Glutamatergic neuron (in vitro differentiated cells): ENCODE measurements around the gene CARD14. TPM values are rescaled to one million over a fixed set of nuclear protein-coding genes. Genes with fewer than 3 reads are reported as not detected.

ENCODE experiments used
- DNase-seq: peaks from one replicate; pipeline ENCODE4 v3.0.0; 2022
- H3K27ac Mint-ChIP-seq: one replicate; pipeline ENCODE4 v1.8.0; 2020; ENCODE audit warnings: mild to moderate bottlenecking, mixed read lengths, inconsistent platforms; ENCODE audit not compliant: unreplicated experiment
- H3K27me3 Mint-ChIP-seq: one replicate; pipeline ENCODE4 v1.8.0; 2020; ENCODE audit warnings: mild to moderate bottlenecking, moderate library complexity, mixed read lengths, inconsistent platforms; ENCODE audit not compliant: unreplicated experiment
- H3K36me3 Mint-ChIP-seq: one replicate; pipeline ENCODE4 v1.8.0; 2020; ENCODE audit warnings: mild to moderate bottlenecking, mixed read lengths, inconsistent platforms; ENCODE audit not compliant: unreplicated experiment
- H3K4me1 Mint-ChIP-seq: one replicate; pipeline ENCODE4 v1.8.0; 2020; ENCODE audit warnings: mild to moderate bottlenecking, low read depth, mixed read lengths, inconsistent platforms; ENCODE audit not compliant: unreplicated experiment
- H3K4me3 Mint-ChIP-seq: one replicate; pipeline ENCODE4 v1.8.0; 2020; ENCODE audit warnings: mild to moderate bottlenecking, mixed read lengths, inconsistent platforms; ENCODE audit not compliant: unreplicated experiment
- H3K9me3 Mint-ChIP-seq: one replicate; pipeline ENCODE4 v1.8.0; 2020; ENCODE audit warnings: mild to moderate bottlenecking, moderate library complexity, mixed read lengths, inconsistent platforms; ENCODE audit not compliant: unreplicated experiment
- CTCF ChIP-seq: fragments of 200-600 bp; sonication (generic); IDR thresholded peaks from one replicate; pipeline ENCODE4 v1.5.0; 2021; ENCODE audit not compliant: partially characterized antibody, unreplicated experiment
- total RNA-seq: library from RNA; stranded (reverse); fragmentation: NEBNext Ultra II Directional; extraction: Animal tissue kit (Norgen Biotek cat#: 25700); gene quantifications from one replicate; pipeline ENCODE4 v1.2.1, GENCODE V29; 2021; ENCODE audit not compliant: unreplicated experiment

The CARD14 gene
- total RNA-seq, 1 donor from 2014 or later: 1.1 TPM

GRCh38 chr17:80124351-80124981, 45.4 kb upstream of the CARD14 start:
- H3K9me3 Mint-ChIP-seq: peaks cover 4% of the 10 kb centered on the region
- H3K27ac Mint-ChIP-seq: peak overlapping the region; percentile 89
- H3K4me1 Mint-ChIP-seq: peaks cover 21% of the 10 kb centered on the region
- peak; percentile 67 for DNase-seq
- no peaks in the 10 kb centered on the region for H3K36me3 Mint-ChIP-seq
- TF ChIP-seq CTCF: peak; percentile 57
- H3K27me3 Mint-ChIP-seq: peaks cover 1% of the 10 kb centered on the region
- no peak overlapping the region for H3K4me3 Mint-ChIP-seq

- TF ChIP-seq CTCF: no peak
Observed at GRCh38 chr17:80125656-80126448, 44.0 kb upstream of the CARD14 start.

GRCh38 chr17:80126449-80126715, 43.4 kb upstream of the CARD14 start:
- Mint-ChIP-seq H3K27me3 (no peaks in the 10 kb centered on the region), H3K4me1 (peaks cover 17% of the 10 kb centered on the region), H3K36me3 (no peaks in the 10 kb centered on the region), H3K27ac (no peak overlapping the region), H3K9me3 (peaks cover 1% of the 10 kb centered on the region), H3K4me3 (no peak overlapping the region)
- TF ChIP-seq CTCF: no peak
- DNase-seq: no peak

More at GRCh38 chr17:80125656-80126448, 44.0 kb upstream of the CARD14 start:
- H3K27ac Mint-ChIP-seq: no peak overlapping the region
- H3K9me3 Mint-ChIP-seq: peaks cover 1% of the 10 kb centered on the region
- H3K27me3 Mint-ChIP-seq: no peaks in the 10 kb centered on the region
- H3K4me3 Mint-ChIP-seq: no peak overlapping the region
- H3K4me1 Mint-ChIP-seq: peaks cover 17% of the 10 kb centered on the region
- DNase-seq: no peak
- H3K36me3 Mint-ChIP-seq: no peaks in the 10 kb centered on the region

- H3K4me3 Mint-ChIP-seq: no peak overlapping the region
- peaks cover 1% of the 10 kb centered on the region for H3K9me3 Mint-ChIP-seq
- TF ChIP-seq CTCF: no peak
- H3K27me3 Mint-ChIP-seq: no peaks in the 10 kb centered on the region
- H3K36me3 Mint-ChIP-seq: no peaks in the 10 kb centered on the region
- H3K27ac Mint-ChIP-seq: no peak overlapping the region
- H3K4me1 Mint-ChIP-seq: peaks cover 13% of the 10 kb centered on the region
- no peak for DNase-seq
Observed at GRCh38 chr17:80129006-80129565, 40.7 kb upstream of the CARD14 start.

- no peak overlapping the region for H3K27ac Mint-ChIP-seq
- H3K36me3 Mint-ChIP-seq: no peaks in the 10 kb centered on the region
- DNase-seq: no peak
- H3K4me3 Mint-ChIP-seq: no peak overlapping the region
- H3K27me3 Mint-ChIP-seq: no peaks in the 10 kb centered on the region
- peaks cover 1% of the 10 kb centered on the region for H3K9me3 Mint-ChIP-seq
- peaks cover 6% of the 10 kb centered on the region for H3K4me1 Mint-ChIP-seq
- no peak for TF ChIP-seq CTCF
Observed at GRCh38 chr17:80130992-80131391, 38.8 kb upstream of the CARD14 start.
